Endothelial cell of umbilical vein (primary cell): ENCODE measurements around the gene JUND. TPM values are rescaled to one million over a fixed set of nuclear protein-coding genes. Genes with fewer than 3 reads are reported as not detected.

ENCODE experiments used
- BruUV-seq: library from RNA; stranded (reverse); fragments of 400-500 nt; replicated peaks from 2 replicates; lab custom pipeline; 2021; lab: Mats Ljungman, UMichigan
- CTCF ChIA-PET: fragments of 300-600, 350-600 bp; sonication (Branson Sonifier 250); formaldehyde crosslinking; loops from one replicate; lab custom pipeline; 2021; ENCODE audit warnings: antibody characterized with exemption, inconsistent platforms; lab: Charles Lee
- POLR2A ChIA-PET: fragments of 300-600, 350-600 bp; sonication (Branson Sonifier 250); formaldehyde crosslinking; loops from one replicate; lab custom pipeline; 2021; ENCODE audit warnings: antibody characterized with exemption, inconsistent platforms; lab: Charles Lee
- DNase-seq: peaks from one replicate; pipeline ENCODE4 v3.0.0-alpha.2; 2011; ENCODE audit warnings: low read depth, low spot score
- FAIRE-seq: peaks from 2 replicates; lab custom pipeline; 2011; peaks lifted over from hg19 to GRCh38; lab: Jason Lieb, UNC
- H2AFZ ChIP-seq: 2 replicates; pipeline ENCODE4 v1.6.0; 2012; ENCODE audit warnings: low read depth, low read length, control low read depth, inconsistent platforms
- H3K27ac ChIP-seq: 2 replicates; pipeline ENCODE4 v1.5.1; 2011; ENCODE audit warnings: low read depth, mild to moderate bottlenecking, control low read depth, low read length, moderate library complexity; ENCODE audit not compliant: insufficient read depth
- H3K27me3 ChIP-seq, 2 experiments: 2 replicates each; pipeline versions ENCODE4 v1.6.0 to v1.6.1; 2011; ENCODE audit warnings: low read length in 2 of 2, mixed read lengths in 1 of 2; ENCODE audit not compliant: control insufficient read depth in 2 of 2, insufficient read depth in 2 of 2
- H3K36me3 ChIP-seq, 2 experiments: 2 replicates in 1 of 2; 3 replicates in 1 of 2; pipeline ENCODE4 v1.5.1; 2011; ENCODE audit warnings: low read length in 2 of 2, mild to moderate bottlenecking in 1 of 2, moderate library complexity in 1 of 2; ENCODE audit not compliant: control insufficient read depth in 2 of 2, insufficient read depth in 2 of 2; ENCODE audit errors: extremely low read depth in 1 of 2
- H3K4me1 ChIP-seq: 3 replicates; pipeline ENCODE4 v1.5.1; 2011; ENCODE audit warnings: mild to moderate bottlenecking, low read length; ENCODE audit not compliant: control insufficient read depth, insufficient read depth; ENCODE audit errors: extremely low read depth
- H3K4me2 ChIP-seq: 2 replicates; pipeline ENCODE4 v1.6.1; 2011; ENCODE audit warnings: low read length, control low read depth, mixed read lengths; ENCODE audit not compliant: insufficient read depth
- H3K4me3 ChIP-seq, 3 experiments: fragments of 200-600 bp in 1 of 3; sonication (generic), shearing (Covaris generic) in 1 of 3; replicated peaks in 1 of 3; 2 replicates each; pipeline ENCODE4 v1.5.1; 2011 to 2016; ENCODE audit warnings: control low read depth in 3 of 3, low read length in 3 of 3, mild to moderate bottlenecking in 2 of 3, inconsistent platforms in 1 of 3, low read depth in 1 of 3, moderate library complexity in 1 of 3; ENCODE audit not compliant: insufficient read depth in 1 of 3
- H3K79me2 ChIP-seq: 2 replicates; pipeline ENCODE4 v1.6.0; 2012; ENCODE audit warnings: low read length, inconsistent platforms; ENCODE audit not compliant: control insufficient read depth, insufficient read depth
- H3K9ac ChIP-seq: replicated peaks from 2 replicates; pipeline ENCODE3; 2011; ENCODE audit warnings: low read length, control low read depth; ENCODE audit not compliant: insufficient read depth; ENCODE audit errors: extremely low read depth
- H3K9me1 ChIP-seq: replicated peaks from 3 replicates; pipeline ENCODE4 v1.6.0; 2011; ENCODE audit warnings: mild to moderate bottlenecking, low read length; ENCODE audit not compliant: control insufficient read depth, insufficient read depth; ENCODE audit errors: extremely low read depth
- H3K9me3 ChIP-seq: replicated peaks from 2 replicates; pipeline ENCODE4 v1.5.1; 2012; ENCODE audit warnings: low read length, inconsistent platforms; ENCODE audit not compliant: control insufficient read depth, insufficient read depth
- H4K20me1 ChIP-seq: replicated peaks from 2 replicates; pipeline ENCODE3; 2011; ENCODE audit warnings: mild to moderate bottlenecking, low read length; ENCODE audit not compliant: control insufficient read depth, insufficient read depth; ENCODE audit errors: extremely low read depth
- CTCF ChIP-seq, 2 donors: IDR thresholded peaks; 1 replicate in 1 of 2; 2 replicates in 1 of 2; pipeline ENCODE4 v1.5.1; 2011; ENCODE audit warnings: low read length in 2 of 2, mild to moderate bottlenecking in 2 of 2, moderate library complexity in 2 of 2, control low read depth in 1 of 2, inconsistent platforms in 1 of 2, low read depth in 1 of 2; ENCODE audit not compliant: insufficient read depth in 1 of 2; ENCODE audit errors: extremely low read depth in 1 of 2
- EZH2 ChIP-seq: IDR thresholded peaks from 2 replicates; pipeline ENCODE4 v1.6.1; 2012; ENCODE audit warnings: borderline replicate concordance, low read depth, mild to moderate bottlenecking, moderate library complexity, low read length, inconsistent platforms; ENCODE audit not compliant: severe bottlenecking
- FOS ChIP-seq: IDR thresholded peaks from 2 replicates; pipeline ENCODE4 v1.6.1; 2011; ENCODE audit warnings: mild to moderate bottlenecking, low read length, moderate library complexity, borderline replicate concordance; ENCODE audit not compliant: insufficient read depth
- GATA2 ChIP-seq: IDR thresholded peaks from 2 replicates; pipeline ENCODE4 v1.7.0; 2011; ENCODE audit warnings: low read depth, mild to moderate bottlenecking, moderate library complexity, mixed read lengths, low read length; ENCODE audit not compliant: insufficient read length, insufficient read depth
- JUN ChIP-seq: IDR thresholded peaks from 2 replicates; pipeline ENCODE4 v1.6.1; 2011; ENCODE audit warnings: borderline replicate concordance, low read depth; ENCODE audit not compliant: insufficient read length, insufficient read depth
- MAX ChIP-seq: IDR thresholded peaks from 2 replicates; pipeline ENCODE4 v1.6.1; 2011; ENCODE audit not compliant: insufficient read depth, insufficient read length
- MYC ChIP-seq: IDR thresholded peaks from one replicate; pipeline ENCODE4 v1.6.1; 2011; ENCODE audit warnings: mild to moderate bottlenecking, low read depth, low read length
- POLR2A ChIP-seq: IDR thresholded peaks from 2 replicates; pipeline ENCODE4 v1.6.1; 2012; ENCODE audit warnings: low read depth, mild to moderate bottlenecking, control low read depth, low read length
- POLR2AphosphoS5 ChIP-seq: IDR thresholded peaks from 2 replicates; pipeline ENCODE4 v1.6.1; 2012; ENCODE audit warnings: low read depth, mild to moderate bottlenecking, control low read depth, low read length, moderate library complexity; ENCODE audit not compliant: insufficient read depth
- dilution Hi-C: fragments of 300-500 bp; cut with MboI; formaldehyde crosslinking; loops from one replicate; pipeline ENCODE4 v1.15.0; 2019; ENCODE audit warnings: low sequenced_read_pairs; ENCODE audit not compliant: extremely low pct_ligation_motif_present
- intact Hi-C: fragments of 100-400 bp; cut with micrococcal nuclease; formaldehyde crosslinking; loops from one replicate; pipeline ENCODE4 v1.10.0; 2022
- polyA plus RNA-seq, 4 experiments: library from polyadenylated mRNA; depleted of rRNA in 3 of 4; stranded (reverse) in 3 of 4; unstranded in 1 of 4; fragments of >200 nt; gene quantifications; 2 replicates each; pipeline versions ENCODE4 v1.2.1 to v1.2.3, GENCODE V29; 2011 to 2012; ENCODE audit warnings: missing spikeins in 1 of 4
- total RNA-seq: library from RNA; stranded (reverse); gene quantifications from 2 replicates; pipeline ENCODE4 v1.2.3, GENCODE V29; 2021

The JUND gene
- total and polyA plus RNA-seq, 2 donors (not counting 3 experiments of a cell fraction or from before 2014, with no cell fraction given) = 91.4 to 130 TPM

GRCh38 chr19:18301718-18302111 lies 20.3 kb upstream of the JUND start:
- DNase-seq = no peak
- dilution Hi-C loops (no loop called here), intact Hi-C loops (no loop called here)
- Histone ChIP-seq H3K4me3 (no peak overlapping the region), H4K20me1 (no peaks in the 10 kb centered on the region), H3K27me3 (no peaks in the 10 kb centered on the region), H3K9ac (no peak overlapping the region), H3K79me2 (no peaks in the 10 kb centered on the region), H3K9me1 (no peaks in the 10 kb centered on the region), H3K9me3 (no peaks in the 10 kb centered on the region), H3K4me1 (peaks cover 21% of the 10 kb centered on the region), H3K36me3 (no peaks in the 10 kb centered on the region), H2AFZ (no peak overlapping the region), H3K4me2 (no peak overlapping the region), H3K27ac (no peak overlapping the region)
- FAIRE-seq = no peak
- ChIA-PET CTCF (interaction anchor here (1.3 to 1.6 kb wide), 6 partner anchors 17 to 27 kb away, joined by 3 to 9 read pairs (median 6); partner anchors contain the start of genes JUND and LSM4), POLR2A (interaction anchor here (0.9 to 5.3 kb wide), 2 partner anchors 9 to 21 kb away, joined by 3 to 73 read pairs; partner anchors contain the start of gene JUND)
- TF ChIP-seq POLR2AphosphoS5 = no peak
- BruUV-seq = no TSS peak

- H3K4me1 ChIP-seq = peaks cover 21% of the 10 kb centered on the region
- no TSS peak for BruUV-seq
- H3K9me1 ChIP-seq = no peaks in the 10 kb centered on the region
- peak; percentile 56 for FAIRE-seq
- no peaks in the 10 kb centered on the region for H3K27me3 ChIP-seq
- no peaks in the 10 kb centered on the region for H3K79me2 ChIP-seq
- H3K36me3 ChIP-seq = no peaks in the 10 kb centered on the region
- intact Hi-C loops = no loop called here
- H3K4me2 ChIP-seq = no peak overlapping the region
- no peak overlapping the region for H3K4me3 ChIP-seq
- TF ChIP-seq FOS = peak; percentile 71
- TF ChIP-seq POLR2A = no peak
- TF ChIP-seq GATA2 = no peak
- TF ChIP-seq CTCF (IDR thresholded peaks at IDR 0.05; ENCODE audit: extremely low read depth in 1 of 2, insufficient read depth in 1 of 2, low read depth in 1 of 2, low read length in 2 of 2) = no peak
- TF ChIP-seq POLR2AphosphoS5 = no peak
- TF ChIP-seq MAX = no peak
- peak; percentile 28 for TF ChIP-seq JUN
- no peak for TF ChIP-seq MYC
- no peak for TF ChIP-seq EZH2
- no peak for DNase-seq
- no peak overlapping the region for H2AFZ ChIP-seq
- H3K9me3 ChIP-seq = no peaks in the 10 kb centered on the region
- dilution Hi-C loops = no loop called here
- H4K20me1 ChIP-seq = no peaks in the 10 kb centered on the region
- CTCF ChIA-PET = interaction anchor here (1.0 to 1.5 kb wide), 5 partner anchors 18 to 28 kb away, joined by 3 to 10 read pairs (median 5); partner anchors contain the start of genes JUND and LSM4
- no peak overlapping the region for H3K9ac ChIP-seq
- H3K27ac ChIP-seq = no peak overlapping the region
- POLR2A ChIA-PET = interaction anchor here (0.9 to 5.3 kb wide), 2 partner anchors 8 to 21 kb away, joined by 3 to 73 read pairs; partner anchors contain the start of gene JUND
Measured at GRCh38 chr19:18300930-18301717, 19.7 kb upstream of the JUND start.
